ENCODE data around the gene ARID5A.
A peak's percentile ranks its signal among the peaks of the same experiment; 100 is the strongest.

The ARID5A gene

DNA sequence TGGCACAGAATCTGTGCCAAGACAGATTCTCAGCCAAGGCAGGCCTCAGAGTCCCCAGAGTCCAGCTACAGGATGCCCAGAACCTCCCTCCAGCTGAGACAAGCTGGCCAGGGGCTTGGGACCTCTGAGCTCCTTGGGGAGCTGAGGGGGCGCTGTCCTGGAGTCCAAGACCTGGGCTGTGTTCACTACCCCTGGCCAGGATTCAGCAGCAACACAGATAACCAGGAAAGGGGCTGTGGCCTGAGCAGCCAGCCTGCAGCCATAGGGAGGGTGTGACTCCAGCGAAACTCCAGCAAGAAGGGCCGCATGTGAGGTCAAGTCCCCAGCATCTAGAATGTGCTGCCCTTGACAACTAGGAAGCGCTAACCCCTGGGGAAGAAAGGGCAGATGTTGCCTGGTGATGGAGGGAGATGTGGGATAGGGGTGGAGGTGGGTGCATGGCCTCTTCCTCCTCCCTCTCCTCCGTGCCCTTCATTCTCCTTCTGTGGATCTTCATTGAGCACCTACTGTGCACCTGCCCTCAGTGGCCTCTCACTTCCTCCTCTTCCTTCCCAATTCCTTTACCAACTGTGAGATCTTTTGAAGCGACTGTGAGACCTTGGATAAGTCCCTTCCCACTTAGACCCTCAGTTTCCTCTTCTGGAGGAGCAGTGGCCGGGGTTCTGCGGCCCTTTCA is 7.7 kb upstream of the ARID5A start:
- DNase-seq: no peak

DNA sequence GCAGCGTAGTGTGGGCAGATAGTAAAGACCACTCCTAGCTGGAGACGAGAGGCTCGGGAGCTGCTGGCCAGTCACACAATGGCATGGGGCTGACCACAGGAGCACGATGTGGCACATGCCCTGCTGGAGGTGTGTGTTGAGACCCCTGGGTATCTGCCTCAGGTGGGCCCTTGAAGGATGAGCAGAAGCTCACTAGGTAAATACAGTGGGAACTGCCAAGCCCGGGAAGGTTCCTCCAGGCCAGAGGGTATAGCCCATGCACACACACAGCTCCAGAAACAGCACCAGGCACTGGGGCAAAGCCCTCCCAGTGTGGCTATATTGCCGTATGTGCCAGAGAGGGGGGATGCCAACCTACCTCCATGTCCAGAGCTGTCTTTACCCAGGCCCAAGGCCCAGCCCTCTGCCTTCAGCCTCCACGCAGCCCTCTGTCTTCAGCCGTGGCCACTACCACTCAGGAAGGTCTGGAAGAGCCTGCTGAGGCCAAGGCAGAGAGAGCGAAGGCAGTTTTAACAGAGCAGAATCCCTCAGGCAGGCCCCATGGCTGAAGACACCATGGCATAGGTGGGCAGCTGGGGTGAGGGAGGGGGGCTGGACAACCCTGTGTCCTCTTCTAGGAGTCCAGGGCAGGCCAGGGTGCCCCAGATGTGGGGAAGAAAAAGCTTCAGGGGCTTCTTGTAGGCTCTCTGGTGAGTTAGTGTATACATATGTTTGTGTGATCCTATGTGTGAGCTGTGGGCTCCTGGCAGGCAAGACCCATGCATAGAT is 7.0 kb upstream of the ARID5A start:
- no peak for DNase-seq

DNA sequence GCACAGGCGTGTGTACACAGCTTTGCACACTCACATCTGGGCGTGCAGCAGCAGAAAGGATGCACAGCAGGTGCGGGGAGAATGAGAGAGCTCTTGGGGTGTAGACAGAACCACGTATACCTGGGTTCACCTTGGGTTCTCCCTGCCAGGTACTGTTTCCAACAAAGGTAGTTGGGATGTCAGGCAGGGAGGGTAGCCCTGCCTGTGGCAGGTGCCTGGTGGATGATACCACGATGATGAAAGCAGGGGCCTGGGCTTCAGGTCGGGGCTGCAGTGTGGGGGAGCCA is 6.5 kb upstream of the ARID5A start:
- DNase-seq: no peak

DNA sequence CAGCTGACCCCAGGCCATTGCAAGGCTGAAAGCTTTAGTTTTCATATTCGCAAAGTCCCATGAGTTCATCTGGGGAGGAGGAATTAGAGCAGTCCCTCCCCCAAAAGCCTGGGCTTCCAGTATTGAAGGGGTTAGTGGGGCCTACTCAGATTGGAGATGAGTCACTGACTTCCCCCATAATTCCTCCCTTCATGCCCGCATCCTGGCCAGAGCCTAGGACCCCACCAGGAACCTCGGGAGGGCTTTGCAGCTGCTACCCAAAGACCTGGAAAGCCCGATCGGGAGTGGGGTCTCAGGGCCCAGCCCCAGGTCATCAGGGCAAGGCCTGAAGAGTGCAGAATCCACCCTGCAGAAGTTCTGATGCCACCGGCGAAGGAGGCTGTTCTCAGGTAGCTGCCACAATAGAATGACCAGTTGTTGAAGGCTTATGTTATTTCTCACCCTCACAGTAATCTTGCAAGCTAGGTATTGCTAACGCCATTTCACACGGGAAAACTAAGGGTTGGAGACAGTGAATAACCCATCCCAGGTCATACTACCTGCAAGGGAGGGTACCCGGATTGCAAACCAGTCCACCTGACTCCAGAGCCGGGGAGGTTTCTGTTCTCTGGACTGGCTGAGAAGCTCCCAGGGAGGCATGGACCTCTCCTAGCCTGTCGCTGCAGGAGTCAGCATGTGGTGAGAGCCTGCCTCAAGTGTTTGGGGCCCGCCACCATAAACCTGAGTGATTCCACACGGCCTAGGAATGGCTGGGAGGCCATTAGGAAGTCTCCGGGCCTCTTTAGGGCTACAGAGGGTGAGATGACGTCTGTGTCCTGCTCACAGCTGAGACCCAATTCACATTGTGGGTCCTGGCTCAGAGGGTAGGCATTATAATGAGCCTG is 5.8 kb upstream of the ARID5A start:
- no peak for DNase-seq

DNA sequence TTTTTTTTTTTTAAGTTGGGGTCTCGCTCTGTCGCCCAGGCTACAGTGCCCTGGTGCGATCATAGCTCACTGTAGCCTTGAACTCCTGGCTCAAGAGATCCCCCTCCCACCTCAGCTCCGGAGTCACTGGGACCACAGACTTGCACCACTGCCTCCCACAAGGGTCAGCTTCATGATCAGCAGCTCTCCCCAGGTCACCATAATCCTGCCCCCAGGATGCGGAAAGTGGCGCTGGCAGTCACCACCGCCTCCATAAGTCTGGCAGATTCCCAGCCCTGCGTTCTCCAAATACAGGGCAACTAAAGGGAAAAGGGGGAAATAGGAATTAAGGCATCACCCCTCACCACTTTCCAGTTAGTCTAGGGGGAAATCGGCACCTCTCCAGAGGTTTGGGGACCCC is 5.2 kb upstream of the ARID5A start:
- no peak for DNase-seq

DNA sequence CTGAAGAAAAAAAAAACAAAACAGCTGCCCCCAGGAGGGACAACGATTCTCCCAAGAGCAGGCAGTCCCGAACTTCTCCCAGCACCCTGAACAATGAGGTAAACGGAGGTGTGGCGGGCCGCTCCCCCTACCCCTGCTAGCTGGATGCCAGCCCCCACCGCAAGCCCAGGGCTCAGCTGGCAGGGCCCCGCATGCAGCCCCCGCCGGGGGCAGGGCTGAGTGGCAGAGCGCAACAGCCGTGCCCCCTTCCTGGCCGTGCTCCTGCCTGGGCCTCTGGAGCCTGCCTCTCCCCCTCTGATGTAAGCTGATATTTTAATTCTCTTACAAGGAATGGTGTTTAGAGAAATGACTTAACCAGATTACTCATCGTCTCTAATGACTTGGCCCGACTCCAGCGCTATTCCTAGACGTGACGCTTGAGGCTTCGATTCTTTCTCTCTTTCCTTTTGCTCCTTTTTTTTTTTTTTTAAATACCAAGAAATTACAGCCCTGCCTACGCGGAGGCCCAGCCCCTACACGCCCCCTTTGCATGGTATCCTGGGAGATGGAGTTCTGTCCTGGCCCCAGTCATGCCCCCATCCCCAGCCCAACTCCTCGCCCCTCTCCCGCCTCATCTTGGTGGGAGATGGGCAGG is 4.6 kb upstream of the ARID5A start:
- DNase-seq: peak; percentile 99

DNA sequence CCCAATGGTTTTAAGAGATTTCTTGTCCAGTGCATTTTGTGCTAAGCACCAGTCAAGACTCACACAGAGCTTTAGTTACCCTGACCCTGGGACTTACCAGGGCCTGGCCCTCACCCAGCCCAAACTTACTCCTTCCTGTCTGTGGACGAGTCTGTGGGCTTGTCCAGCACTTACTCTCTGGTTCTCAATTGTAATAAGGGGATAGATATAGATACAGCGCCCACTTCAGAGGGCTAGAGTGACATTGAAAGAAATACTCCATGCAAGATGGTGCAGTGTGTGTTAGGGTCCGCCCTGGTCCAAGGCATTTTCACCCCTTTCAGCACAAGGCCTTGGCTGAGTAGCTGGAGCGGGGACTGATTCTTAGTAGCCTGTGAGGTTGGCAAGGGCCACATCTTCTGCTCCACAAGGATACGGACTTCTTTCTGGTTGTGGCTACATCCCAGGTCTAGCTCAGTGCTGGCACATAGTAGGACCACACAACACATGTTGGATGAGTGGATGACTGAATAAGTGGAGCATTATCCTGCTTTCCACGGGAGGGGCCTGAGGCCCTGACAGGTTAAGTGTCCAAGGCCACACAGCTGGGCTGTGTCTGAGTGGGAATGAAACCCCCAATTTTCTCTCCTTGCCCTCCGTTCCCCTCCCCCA is 3.8 kb upstream of the ARID5A start:
- DNase-seq: no peak

DNA sequence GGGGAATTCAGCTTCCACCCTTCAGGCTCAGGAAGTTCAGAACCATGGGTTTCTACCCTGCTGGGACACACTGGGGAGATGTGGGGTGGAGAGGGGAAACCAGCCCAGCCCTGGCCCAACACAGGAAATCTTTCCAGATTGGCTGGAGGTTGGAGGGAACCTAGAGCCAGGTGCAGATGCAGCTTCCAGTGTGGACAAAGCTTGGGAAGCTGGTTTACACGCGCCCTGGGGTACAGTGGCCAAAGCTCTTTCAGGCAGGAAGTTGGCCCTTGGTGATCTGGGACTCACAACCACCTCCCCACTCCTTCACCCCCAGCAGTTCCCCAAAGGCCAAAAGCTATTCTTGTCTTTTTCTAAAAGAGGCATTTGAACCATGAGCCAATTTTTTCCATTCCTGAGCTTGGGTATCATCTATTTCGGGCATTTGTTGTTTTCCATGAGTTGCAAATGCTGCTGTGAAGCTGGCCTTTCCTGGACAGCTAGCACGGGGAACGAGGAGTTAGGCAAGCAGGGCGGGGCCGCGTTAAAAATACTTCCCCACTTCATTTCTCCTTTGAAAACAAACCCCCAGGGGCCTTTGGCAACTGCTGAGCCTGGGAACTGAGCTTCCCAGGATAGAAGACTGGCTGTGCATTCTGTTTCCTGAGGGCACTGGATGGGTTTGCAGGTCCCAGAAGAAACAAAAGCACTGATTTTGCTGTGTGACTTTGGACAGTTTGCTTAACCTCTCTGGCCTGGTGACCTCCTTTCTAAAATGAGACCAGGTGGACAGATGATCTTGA is 3.1 kb upstream of the ARID5A start:
- DNase-seq: peak; percentile 19

DNA sequence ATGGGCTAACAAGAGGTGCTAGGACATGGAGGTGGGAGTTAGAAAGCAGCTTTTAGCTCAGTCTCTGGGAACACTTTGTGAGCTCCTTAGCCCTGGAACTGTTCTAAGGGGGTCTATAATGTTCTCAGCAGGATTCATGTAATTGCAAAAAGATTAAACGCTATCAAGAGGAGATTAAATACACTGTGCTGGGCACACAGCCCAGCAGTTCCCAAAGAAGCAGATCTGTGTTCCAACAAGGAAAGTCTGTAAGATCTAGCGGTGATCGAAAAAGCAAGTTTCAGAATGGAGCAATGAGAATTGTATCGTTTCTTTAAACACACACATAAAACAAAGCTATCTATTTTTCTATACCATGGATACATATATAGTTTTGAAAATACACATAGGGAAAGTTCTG is 2.4 kb upstream of the ARID5A start:
- no peak for DNase-seq

DNA sequence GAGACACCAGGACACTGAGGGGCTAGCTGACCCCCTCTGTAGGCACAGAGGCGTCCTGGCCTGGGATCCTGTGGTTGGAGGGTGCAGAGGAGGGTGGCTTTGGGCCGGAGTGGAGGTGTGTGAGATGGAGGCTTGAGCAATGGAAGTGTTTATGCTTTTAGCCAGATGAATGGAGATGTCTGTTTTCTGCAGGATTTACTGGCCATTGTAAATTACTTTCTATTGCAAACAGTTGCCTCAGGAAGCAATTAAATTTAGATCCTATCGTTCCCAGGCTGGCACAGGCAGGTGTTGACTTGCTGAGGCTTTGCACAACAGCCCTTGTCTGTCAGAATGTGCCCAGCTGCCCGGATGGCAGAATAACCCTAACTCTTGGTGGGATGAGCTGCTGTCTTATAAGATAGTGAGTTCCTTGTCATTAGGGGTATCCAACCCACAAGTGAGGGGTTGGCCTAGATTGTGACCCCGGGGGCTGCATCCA is 1.8 kb upstream of the ARID5A start:
- no peak for DNase-seq

DNA sequence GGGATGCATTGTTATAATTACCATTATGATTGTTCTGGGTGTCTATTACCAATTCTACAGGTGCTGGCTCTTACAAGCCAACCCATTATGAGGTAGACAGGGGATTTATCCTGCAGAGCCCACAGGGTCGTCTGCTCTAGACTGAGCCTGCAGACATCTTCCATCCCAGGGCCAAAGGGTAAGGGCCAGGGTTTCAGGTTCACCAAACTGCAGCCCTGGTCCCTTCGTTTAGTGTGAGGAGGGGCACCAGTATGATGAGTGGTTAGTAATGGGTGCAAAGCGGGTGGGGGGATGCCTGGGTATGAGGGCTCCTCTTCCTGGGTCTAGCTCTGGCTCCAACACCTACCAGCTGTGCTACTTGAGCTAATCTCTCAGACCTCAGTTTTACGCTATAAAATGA is 1.2 kb upstream of the ARID5A start:
- DNase-seq: no peak

DNA sequence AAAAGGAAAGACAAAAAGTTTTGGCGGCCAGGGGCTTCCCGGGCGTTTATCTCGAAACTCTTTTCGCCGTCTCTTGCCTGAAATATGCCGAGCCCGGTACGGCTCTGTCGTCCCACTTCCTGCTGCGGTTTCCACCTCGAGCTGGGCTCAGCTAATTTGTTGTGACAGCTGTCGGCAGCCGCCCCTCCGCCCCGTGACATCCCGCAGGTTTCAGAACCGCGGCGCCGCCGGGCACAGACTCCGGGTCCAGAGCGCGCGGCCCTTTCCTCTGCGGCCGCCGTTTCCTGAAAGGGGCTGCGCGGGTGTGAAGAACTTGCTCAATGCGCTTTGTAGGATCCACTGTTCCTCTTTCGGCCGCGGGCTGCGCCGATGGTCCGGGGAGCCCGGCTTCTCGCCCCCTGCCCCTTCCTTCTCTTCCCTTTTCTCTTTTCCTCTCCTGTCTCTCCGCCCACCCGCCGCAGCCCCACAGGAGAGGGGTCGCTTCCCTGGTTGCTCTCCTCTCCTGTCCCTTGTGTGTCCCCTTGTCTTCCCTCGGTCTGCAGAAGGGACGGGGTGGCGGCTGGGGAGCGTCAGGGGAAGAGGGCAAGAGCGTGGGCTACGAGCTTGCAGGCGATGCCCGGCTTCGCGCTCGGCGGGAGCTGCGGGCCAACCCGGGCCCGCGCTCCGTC is 648 bp downstream of the ARID5A start:
- peak; percentile 32 for DNase-seq

DNA sequence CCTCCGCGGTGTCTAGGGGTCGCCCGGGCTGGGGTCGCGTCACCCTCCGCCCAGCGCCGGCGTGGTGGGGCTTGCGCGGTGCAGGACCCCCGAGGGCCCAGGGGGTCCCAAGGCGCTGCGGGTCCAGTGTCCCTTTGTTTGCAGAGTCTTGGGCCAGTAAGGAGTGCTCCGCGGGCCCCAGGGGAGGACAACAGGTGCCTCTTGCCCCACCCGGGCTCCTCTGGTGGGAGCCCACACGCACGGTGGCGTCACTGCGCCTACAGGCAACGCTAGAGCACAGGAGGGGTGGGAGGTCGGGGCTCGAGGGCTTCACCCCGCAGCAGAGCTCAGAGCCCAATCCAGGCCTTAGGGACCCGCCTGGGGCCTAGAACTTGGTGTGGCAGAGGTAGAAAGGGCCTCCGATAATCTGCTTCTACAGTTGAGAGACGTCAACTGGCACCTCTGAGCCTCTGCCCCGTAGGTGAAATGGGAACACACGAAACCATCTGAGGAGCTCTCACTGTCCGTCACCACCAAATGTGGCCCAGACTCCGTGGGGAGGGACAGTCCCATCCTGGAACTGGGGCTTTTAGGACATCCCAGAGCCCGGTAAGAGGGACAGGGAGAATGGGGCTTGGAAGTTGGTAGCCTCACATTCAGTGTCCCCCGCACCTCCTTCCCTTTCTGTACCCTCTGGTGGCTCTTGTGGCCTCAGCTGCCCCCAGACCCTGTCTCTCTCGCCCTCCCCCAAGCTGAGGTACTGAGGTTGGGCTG is 1.4 kb downstream of the ARID5A start:
- no peak for DNase-seq

DNA sequence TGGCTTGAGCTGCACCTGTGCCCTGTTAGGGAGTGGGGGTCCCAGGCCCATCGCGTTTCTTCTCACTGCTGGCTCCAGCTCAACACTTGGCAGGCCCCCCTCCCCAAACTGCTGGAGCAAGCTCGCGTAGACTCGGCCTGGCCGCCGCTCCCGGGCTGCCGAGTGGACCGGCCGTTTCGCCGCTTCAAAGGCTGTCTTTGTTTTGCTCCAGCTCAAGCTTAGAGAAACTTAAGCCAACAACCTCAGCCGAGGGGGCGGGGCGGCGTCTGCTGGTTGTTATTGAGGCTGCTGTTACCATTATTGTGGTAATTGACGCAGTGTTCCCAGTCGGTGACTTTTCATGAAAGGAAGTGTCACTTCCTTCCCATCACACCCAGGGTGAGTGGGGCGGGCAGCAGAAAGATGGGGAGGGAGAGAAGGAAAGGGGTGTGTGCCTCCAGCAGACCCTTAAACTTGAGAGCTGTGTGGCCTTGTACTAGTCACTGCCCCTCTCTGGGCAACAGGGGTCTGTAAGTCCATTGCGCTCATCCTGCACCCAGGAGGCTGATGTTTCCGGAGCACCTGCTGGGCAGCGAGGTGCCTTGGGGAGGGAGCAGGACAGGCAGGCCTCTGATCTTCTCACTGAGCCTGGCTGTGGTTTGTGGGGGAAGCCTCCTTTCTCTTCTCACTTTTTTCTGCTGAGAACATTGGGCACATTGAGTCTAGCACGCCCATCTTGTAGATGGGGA is 2.1 kb downstream of the ARID5A start:
- DNase-seq: no peak

DNA sequence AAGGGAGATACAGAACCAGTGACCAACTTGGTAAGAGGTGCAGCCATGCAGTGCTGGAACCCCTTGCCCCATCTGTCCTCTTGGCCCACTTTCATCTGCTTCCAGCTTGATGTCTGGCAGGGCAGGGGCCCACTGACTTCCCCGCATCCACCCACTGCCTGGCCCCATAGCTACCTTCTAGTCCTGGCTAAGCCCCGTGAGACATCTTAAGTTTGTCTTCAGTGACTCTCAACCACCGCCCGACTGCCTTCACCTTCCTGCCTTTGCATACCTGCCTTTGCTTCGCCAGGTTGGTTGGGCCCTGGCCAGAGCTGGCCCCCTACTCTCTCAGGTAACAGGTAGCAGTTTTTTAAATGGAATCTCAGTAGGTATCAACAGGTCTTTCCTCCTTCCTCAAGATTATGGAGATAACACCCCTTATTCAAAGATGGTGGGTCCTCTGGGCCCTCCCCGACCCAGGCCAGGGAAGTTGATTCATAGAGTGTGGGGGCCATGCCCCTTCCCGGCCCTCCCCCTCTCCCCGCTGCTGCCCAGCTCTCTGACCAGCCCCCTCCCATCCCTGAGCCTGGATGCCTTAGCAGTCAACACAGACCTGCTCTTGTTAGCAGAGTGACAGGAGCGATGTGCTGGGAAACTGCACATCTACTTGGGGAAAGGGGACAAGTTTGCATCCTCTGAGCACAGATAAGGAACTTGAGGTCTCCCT is 2.8 kb downstream of the ARID5A start:
- no peak for DNase-seq

DNA sequence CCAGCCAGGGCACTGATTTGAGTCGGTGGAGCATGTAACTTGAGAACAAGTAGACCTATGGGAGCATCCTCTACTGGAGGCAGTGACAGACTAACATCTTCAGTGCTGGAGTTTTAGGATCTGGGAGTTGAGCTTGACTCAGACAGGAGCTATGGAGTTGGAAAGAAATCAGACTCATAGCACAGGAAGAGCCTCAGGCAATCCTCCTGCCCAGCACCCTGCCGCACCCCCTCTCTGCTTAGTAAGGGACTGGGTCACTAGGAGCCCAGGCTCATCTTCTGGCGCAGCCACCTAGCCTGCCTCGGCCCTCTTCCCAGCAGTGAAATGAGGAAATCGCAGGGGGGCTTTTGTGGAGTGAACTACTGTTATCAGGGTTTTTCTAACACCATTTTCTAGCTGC is 3.6 kb downstream of the ARID5A start:
- DNase-seq: no peak

DNA sequence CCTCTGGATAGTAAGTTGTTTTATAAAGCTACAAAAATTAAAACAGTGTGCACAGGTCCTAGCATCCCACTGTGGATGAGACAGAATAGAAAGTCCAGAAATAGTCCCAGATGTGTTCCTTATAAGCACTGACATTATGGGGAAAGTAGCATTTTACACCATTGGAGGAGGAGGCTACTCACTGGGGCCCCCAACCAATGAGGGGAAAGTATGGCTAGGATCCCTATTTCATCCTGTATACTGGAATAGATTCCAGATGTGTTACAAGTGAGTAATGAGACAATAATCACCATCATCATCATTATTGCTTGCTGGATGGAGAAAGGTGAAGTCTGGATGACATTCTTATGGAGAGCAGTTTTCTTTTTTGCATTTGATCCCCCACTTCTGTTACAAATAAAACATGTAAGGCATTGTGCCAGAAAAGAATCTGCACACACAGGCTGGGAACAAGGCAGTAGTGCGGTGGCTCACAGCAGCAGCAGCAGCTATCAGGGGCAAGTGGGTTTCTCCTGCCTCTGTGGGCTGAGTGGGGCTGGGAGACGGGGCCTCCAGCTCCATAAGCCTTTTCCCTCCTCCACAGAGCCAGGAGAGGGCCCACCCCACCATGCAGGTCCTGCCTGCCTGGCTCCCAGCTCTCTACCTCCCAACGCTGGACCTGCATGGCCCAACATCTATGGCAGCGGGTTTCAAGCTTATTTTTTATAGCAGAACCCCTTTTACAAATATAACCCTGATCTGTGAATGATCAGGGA is 5.0 kb downstream of the ARID5A start:
- DNase-seq: peak; percentile 33

DNA sequence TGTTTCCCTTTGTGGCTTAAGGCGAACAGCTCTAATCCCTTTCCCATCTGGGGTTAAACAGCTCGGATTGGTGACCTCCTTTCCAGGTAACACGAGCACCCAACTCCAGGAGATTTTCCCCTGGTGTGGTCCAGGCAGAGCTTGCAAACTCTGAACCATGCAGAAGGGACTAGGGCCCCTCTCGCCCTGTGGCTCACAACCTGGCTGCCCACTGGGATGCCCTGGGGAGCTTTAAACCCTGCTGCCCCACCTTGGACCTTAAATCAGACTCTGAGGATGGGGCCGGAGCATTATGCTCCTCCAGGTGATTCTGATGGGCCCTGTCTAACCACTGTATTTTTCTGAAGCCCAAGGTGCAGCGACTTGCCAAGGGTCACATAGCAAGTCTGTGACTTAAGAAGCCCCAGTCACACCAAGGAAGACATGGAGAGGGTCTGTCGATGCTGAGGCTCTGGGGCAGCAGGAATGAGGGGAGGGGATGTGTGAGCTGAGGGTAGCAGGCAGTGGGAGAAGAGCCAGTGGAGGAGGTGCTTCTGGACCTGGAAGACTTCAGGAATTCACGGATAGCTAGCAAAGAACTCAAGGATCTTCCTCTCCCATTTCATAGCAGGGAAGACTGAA is 5.9 kb downstream of the ARID5A start:
- no peak for DNase-seq

All from HCEC 1CT (cell line).